Testis (tissue), 2 donors: ENCODE measurements around the gene IFITM10.

Source experiments
- POLR2A ChIP-seq: fragments of 450-650 bp; IDR thresholded peaks from one replicate; pipeline ENCODE4 v1.6.1; 2017; ENCODE audit warnings: antibody characterized with exemption, mild to moderate bottlenecking, moderate library complexity
- TF ChIP-seq, protein P1 (sequence below), 3 experiments: fragments of 450-650 bp in 2 of 3; fragments of 200-600 bp in 1 of 3; sonication (generic) in 1 of 3; IDR thresholded peaks; one replicate each; pipeline ENCODE4 v1.5.1; 2016 to 2019; ENCODE audit warnings: antibody characterized with exemption in 3 of 3, mild to moderate bottlenecking in 2 of 3, moderate library complexity in 1 of 3

- TF ChIP-seq, protein P1, sequence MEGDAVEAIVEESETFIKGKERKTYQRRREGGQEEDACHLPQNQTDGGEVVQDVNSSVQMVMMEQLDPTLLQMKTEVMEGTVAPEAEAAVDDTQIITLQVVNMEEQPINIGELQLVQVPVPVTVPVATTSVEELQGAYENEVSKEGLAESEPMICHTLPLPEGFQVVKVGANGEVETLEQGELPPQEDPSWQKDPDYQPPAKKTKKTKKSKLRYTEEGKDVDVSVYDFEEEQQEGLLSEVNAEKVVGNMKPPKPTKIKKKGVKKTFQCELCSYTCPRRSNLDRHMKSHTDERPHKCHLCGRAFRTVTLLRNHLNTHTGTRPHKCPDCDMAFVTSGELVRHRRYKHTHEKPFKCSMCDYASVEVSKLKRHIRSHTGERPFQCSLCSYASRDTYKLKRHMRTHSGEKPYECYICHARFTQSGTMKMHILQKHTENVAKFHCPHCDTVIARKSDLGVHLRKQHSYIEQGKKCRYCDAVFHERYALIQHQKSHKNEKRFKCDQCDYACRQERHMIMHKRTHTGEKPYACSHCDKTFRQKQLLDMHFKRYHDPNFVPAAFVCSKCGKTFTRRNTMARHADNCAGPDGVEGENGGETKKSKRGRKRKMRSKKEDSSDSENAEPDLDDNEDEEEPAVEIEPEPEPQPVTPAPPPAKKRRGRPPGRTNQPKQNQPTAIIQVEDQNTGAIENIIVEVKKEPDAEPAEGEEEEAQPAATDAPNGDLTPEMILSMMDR (IDR thresholded peaks at IDR 0.05) = no peak
- no peak for TF ChIP-seq POLR2A
Measured at GRCh38 chr11:1751531-1751921, 1.1 kb upstream of the IFITM10 start.
